GM18498 (cell line): ENCODE measurements around the gene RAB7B.

Experiments
- ATAC-seq: cut with Tn5 transposase; IDR thresholded peaks from one replicate; pipeline ENCODE4 v1.9.1; 2021; ENCODE audit warnings: mild to moderate bottlenecking, moderate library complexity; ENCODE audit not compliant: unreplicated experiment

Gene RAB7B

GRCh38 chr1:205975387-205975998 lies 27.7 kb downstream of the RAB7B start:
- ATAC-seq = no peak

- no peak for ATAC-seq
Measured at GRCh38 chr1:205974712-205975111, 28.5 kb downstream of the RAB7B start.

- ATAC-seq = no peak
Measured at GRCh38 chr1:205973377-205974232, 29.6 kb downstream of the RAB7B start.

- no peak for ATAC-seq
Measured at GRCh38 chr1:205972491-205973168, 30.6 kb downstream of the RAB7B start.

- no peak for ATAC-seq
Measured at GRCh38 chr1:205972081-205972480, 31.1 kb downstream of the RAB7B start.

GRCh38 chr1:205971082-205971481 lies 32.1 kb downstream of the RAB7B start:
- no peak for ATAC-seq

- ATAC-seq = no peak
Measured at GRCh38 chr1:205970486-205970885, 32.7 kb downstream of the RAB7B start.

GRCh38 chr1:205969229-205969628 lies 34.0 kb downstream of the RAB7B start:
- no peak for ATAC-seq

GRCh38 chr1:205967554-205968335 lies 35.5 kb downstream of the RAB7B start:
- no peak for ATAC-seq

GRCh38 chr1:205965036-205965884 lies 37.9 kb downstream of the RAB7B start:
- ATAC-seq = no peak

GRCh38 chr1:205963352-205964155 lies 39.6 kb downstream of the RAB7B start:
- ATAC-seq = no peak

GRCh38 chr1:205962821-205963221 lies 40.4 kb downstream of the RAB7B start:
- no peak for ATAC-seq

- ATAC-seq = no peak
Measured at GRCh38 chr1:205961991-205962820, 41.0 kb downstream of the RAB7B start.

GRCh38 chr1:205961405-205961804 lies 41.8 kb downstream of the RAB7B start:
- ATAC-seq = no peak

- ATAC-seq = no peak
Measured at GRCh38 chr1:205959789-205960188, 43.4 kb downstream of the RAB7B start.

GRCh38 chr1:205955499-205955898 lies 47.7 kb downstream of the RAB7B start:
- ATAC-seq = no peak

- no peak for ATAC-seq
Measured at GRCh38 chr1:205954819-205955404, 48.3 kb downstream of the RAB7B start.

GRCh38 chr1:205951746-205952145 lies 51.4 kb downstream of the RAB7B start:
- no peak for ATAC-seq
